Stimulated activated CD4-positive, alpha-beta T cell treated with anti-CD3 and anti-CD28 coated beads, Interleukin-15, amount 100 ng/mL, for 48 hours (primary cell): ENCODE data around the gene DDIT4L.
"Not testable (repeated sequence)": the region's sequence is repeated elsewhere in the genome, so short reads cannot be mapped to it uniquely, and the experiment has no call there.

Experiments
- DNase-seq, 2 donors: peaks; one replicate each; pipeline ENCODE4 v3.0.0-alpha.2; 2020; ENCODE audit warnings: low read depth in 2 of 2

DDIT4L gene

GRCh38 chr4:100189820-100190642 is at the start of gene DDIT4L:
DDIT4L (minus strand) TSS chr4:100190468; CDS start chr4:100189983, 485 bp downstream.
- no peak for DNase-seq

DNA sequence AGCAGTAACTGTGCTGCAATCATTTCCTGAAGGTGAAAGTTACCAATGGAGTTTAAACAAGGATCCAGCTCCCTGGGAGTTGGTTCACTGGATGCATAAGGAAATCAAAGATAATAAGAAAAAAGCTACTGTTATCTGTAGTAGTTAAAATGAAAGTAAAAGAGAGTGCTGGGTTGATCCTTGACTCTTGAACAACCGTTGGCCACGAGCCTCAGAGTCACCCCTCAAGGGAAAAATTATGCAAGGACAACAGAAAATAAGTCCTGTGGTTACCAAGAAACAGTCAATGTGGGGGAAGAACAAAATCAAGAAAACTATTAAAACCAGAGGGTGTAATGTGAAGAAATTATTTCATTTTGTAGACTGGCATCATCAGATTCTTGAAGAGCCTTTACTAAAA is 49.7 kb upstream of the DDIT4L start:
- DNase-seq, result no peak

- no peak for DNase-seq
Observed at GRCh38 chr4:100224721-100225120, 34.5 kb upstream of the DDIT4L start.

DNA sequence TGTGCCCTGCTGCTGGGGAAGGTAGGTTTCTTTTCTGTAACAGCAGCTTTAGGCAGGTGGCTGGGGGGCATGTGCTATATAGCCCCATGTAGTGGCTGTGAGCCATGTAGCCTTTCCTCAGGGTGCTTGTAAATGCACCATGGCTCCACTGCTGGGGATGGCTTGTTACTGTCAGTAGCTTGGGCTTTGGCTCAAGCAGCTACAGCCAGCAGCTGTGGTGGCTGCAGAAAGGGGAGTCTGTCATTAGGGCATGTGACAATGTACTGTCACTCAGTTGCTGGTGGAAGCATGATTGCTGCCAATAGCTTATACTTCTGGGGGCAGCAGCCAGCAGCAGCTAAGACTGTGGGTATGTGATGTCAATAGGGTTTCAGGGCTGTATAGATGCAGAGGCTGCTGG is 33.9 kb upstream of the DDIT4L start:
- no peak for DNase-seq

DNA sequence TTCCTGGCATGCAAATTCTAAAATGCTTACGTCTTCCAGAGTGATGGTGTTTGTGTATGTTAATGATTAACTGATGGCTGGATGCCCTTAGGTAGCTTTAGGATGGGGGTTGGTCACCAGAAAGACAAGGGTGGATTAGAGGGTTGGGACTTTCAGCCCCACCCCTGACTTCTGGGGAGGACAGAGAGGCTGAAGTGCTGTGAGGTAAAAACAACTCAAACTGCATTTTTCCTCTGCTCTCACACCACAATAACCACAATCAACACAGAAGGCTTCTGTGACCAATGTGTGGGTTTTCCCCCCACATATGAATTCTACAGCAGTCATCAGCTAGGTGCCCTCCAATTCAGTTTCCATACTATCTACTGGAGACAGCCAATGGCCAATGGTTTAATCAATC is 18.7 kb upstream of the DDIT4L start:
- no peak for DNase-seq

GRCh38 chr4:100208459-100208858 is 18.2 kb upstream of the DDIT4L start:
- DNase-seq, result no peak

- DNase-seq, result no peak
Observed at GRCh38 chr4:100206850-100207249, 16.6 kb upstream of the DDIT4L start.

GRCh38 chr4:100198061-100198460 is 7.8 kb upstream of the DDIT4L start:
- DNase-seq, result no peak

DNA sequence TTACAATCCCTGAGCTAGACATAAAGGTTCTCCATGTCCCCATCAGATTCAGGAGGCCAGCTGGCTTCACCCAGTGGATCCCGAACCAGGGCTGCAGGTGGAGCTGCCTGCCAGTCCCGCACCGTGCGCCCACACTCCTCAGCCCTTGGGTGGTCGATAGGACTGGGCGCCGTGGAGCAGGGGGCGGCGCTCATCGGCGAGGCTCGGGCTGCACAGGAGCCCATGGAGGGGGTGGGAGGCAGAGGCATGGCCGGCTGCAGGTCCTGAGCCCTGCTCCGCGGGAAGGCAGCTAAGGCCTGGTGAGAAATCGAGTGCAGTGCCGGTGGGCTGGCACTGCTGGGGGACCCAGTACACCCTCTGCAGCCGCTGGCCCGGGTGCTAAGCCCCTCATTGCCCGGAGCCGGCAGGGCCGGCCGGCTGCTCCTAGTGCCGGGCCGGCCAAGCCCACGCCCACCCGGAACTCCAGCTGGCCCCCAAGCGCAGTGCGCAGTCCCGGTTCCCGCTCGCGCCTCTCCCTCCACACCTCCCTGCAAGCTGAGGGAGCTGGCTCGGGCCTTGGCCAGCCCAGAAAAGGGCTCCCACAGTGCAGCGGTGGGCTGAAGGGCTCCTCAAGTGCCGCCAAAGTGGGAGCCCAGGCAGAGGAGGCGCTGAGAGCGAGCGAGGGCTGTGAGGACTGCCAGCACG is 6.3 kb upstream of the DDIT4L start:
- not testable (repeated sequence) for DNase-seq

- DNase-seq, result no peak
Observed at GRCh38 chr4:100190643-100191600, 654 bp upstream of the DDIT4L start.

- no peak for DNase-seq
Observed at GRCh38 chr4:100188829-100189228, 1.4 kb downstream of the DDIT4L start.

- no peak for DNase-seq
Observed at GRCh38 chr4:100187781-100188180, 2.5 kb downstream of the DDIT4L start.

- no peak for DNase-seq
Observed at GRCh38 chr4:100184787-100185186, 5.5 kb downstream of the DDIT4L start.

- DNase-seq, result no peak
Observed at GRCh38 chr4:100177855-100178254, 12.4 kb downstream of the DDIT4L start.

DNA sequence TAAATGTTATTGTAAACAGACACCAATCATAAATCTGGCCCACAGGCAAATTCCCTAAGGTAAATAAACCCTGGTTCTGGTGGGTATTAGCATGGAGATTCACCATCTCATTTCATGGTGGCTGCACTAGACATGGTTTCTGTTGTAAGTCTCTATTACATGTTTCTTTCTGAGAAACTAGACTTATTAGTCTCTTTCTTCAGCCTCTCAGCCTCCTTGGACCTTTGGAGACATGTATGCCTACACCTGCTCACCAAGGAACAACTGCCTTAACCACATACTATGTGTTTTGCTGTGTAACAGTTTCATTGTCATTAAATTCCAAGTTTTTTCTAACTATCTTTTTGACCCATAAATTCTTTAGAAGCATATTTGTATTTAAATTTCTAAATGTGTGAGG is 13.1 kb downstream of the DDIT4L start:
- DNase-seq, result no peak

- DNase-seq, result no peak
Observed at GRCh38 chr4:100175858-100176257, 14.4 kb downstream of the DDIT4L start.

- no peak for DNase-seq
Observed at GRCh38 chr4:100174985-100175383, 15.3 kb downstream of the DDIT4L start.

GRCh38 chr4:100170986-100171385 is 19.3 kb downstream of the DDIT4L start:
- DNase-seq, result no peak

- no peak for DNase-seq
Observed at GRCh38 chr4:100169491-100170485, 20.5 kb downstream of the DDIT4L start.

- no peak for DNase-seq
Observed at GRCh38 chr4:100168521-100168920, 21.7 kb downstream of the DDIT4L start.
